Psoas muscle (tissue), 8 donors: ENCODE data around the gene CLEC11A. TPM values are rescaled to one million over a fixed set of nuclear protein-coding genes. Genes with fewer than 3 reads are reported as not detected.

Experiments used
- ATAC-seq, 4 donors: fragments of 200-7000 bp; cut with Tn5 transposase; one replicate each; pipeline ENCODE4 v1.9.1; 2020; ENCODE audit warnings: moderate library complexity in 3 of 4, mild to moderate bottlenecking in 2 of 4
- DNase-seq, 2 donors: peaks; one replicate each; pipeline ENCODE4 v3.0.0-alpha.2; 2020
- H3K27ac ChIP-seq: fragments of 200-600 bp; one replicate; pipeline ENCODE4 v1.8.0; 2022
- H3K27me3 ChIP-seq, 3 donors: fragments of 200-600 bp in 1 of 3; one replicate each; pipeline versions ENCODE4 v1.6.1 to v1.8.0; 2013 to 2022; ENCODE audit warnings: low read length in 2 of 3, mild to moderate bottlenecking in 2 of 3, moderate library complexity in 1 of 3; ENCODE audit not compliant: insufficient read depth in 3 of 3
- H3K36me3 ChIP-seq, 2 donors: fragments of 200-600 bp in 1 of 2; one replicate each; pipeline versions ENCODE4 v1.6.1 to v1.8.0; 2013 to 2022; ENCODE audit warnings: low read depth in 1 of 2, mild to moderate bottlenecking in 1 of 2, moderate library complexity in 1 of 2; ENCODE audit not compliant: insufficient read depth in 1 of 2
- H3K4me1 ChIP-seq: fragments of 200-600 bp; one replicate; pipeline ENCODE4 v1.8.0; 2022
- H3K4me3 ChIP-seq: fragments of 200-600 bp; one replicate; pipeline ENCODE4 v1.8.0; 2022; ENCODE audit warnings: mild to moderate bottlenecking
- H3K9me3 ChIP-seq: fragments of 200-600 bp; one replicate; pipeline ENCODE4 v1.8.0; 2022
- WGBS, 3 donors: extraction: QIAGEN DNeasy Blood & Tissue Kit; methylation state at CpG; one replicate each; pipeline versions ENCODE4 v1.1.6 to v1.1.7; 2013; 5-methylcytosine and 5-hydroxymethylcytosine counted together
- intact Hi-C, 2 donors: fragments of 100-400 bp; cut with DNase I; formaldehyde crosslinking; loops; one replicate each; pipeline versions ENCODE4 v1.11.0 to v1.14.2; 2022
- polyA plus RNA-seq, 3 donors: library from polyadenylated mRNA; stranded (reverse); fragments of 200-250 nt; gene quantifications; one replicate each; pipeline ENCODE4 v1.2.3, GENCODE V29; 2013
- total RNA-seq, 4 donors: library from RNA; stranded (reverse); fragmentation: NEBNext Ultra II Directional in 2 of 4; extraction: Animal tissue kit (Norgen Biotek cat#: 25700) in 2 of 4; gene quantifications; one replicate each; pipeline versions ENCODE4 v1.2.1 to v1.2.4, GENCODE V29; 2021 to 2023
- TF ChIP-seq, protein P1 (sequence below): fragments of 200-600 bp; IDR thresholded peaks from one replicate; pipeline ENCODE4 v1.8.0; 2022; ENCODE audit warnings: antibody characterized with exemption
- donor health status: healthy with polysubstance abuse.
- donor health status: DM: no; HTN: no; CAD: no; lungs with moderate emphysema.
- donor health status: Bipolar disorder and iron deficiency.
- donor health status: healthy.
- donor health status: DM: yes; HTN: yes; CAD: no.
- donor health status: DM: no; HTN: no; CAD: no.
- donor health status: DM: no; HTN: no; CAD: no.
- donor health status: DM: yes; HTN: yes; CAD: no.

The CLEC11A gene
- total and polyA plus RNA-seq, 7 donors = 0.83 to 4.5 (median 1.7) TPM

- no peak overlapping the region for H3K4me3 ChIP-seq
- H3K27me3 ChIP-seq = peaks cover 0 to 16% (median 3%) of the 10 kb centered on the region in 3 donors
- no peaks in the 10 kb centered on the region for H3K36me3 ChIP-seq
- no peaks in the 10 kb centered on the region for H3K4me1 ChIP-seq
- no peaks in the 10 kb centered on the region for H3K9me3 ChIP-seq
- TF ChIP-seq, protein P1, sequence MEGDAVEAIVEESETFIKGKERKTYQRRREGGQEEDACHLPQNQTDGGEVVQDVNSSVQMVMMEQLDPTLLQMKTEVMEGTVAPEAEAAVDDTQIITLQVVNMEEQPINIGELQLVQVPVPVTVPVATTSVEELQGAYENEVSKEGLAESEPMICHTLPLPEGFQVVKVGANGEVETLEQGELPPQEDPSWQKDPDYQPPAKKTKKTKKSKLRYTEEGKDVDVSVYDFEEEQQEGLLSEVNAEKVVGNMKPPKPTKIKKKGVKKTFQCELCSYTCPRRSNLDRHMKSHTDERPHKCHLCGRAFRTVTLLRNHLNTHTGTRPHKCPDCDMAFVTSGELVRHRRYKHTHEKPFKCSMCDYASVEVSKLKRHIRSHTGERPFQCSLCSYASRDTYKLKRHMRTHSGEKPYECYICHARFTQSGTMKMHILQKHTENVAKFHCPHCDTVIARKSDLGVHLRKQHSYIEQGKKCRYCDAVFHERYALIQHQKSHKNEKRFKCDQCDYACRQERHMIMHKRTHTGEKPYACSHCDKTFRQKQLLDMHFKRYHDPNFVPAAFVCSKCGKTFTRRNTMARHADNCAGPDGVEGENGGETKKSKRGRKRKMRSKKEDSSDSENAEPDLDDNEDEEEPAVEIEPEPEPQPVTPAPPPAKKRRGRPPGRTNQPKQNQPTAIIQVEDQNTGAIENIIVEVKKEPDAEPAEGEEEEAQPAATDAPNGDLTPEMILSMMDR = no peak
- H3K27ac ChIP-seq = no peak overlapping the region
- no peak for ATAC-seq
- 66 to 72% (median 68%) methylated on average over 12 of the region's 12 CpGs for WGBS, 3 donors
- intact Hi-C loops = no loop called here
- peak in 1 of 2 donors; percentile 30 for DNase-seq
Measured at GRCh38 chr19:50708179-50708879, 14.8 kb upstream of the CLEC11A start.

GRCh38 chr19:50710094-50710493 lies 13.1 kb upstream of the CLEC11A start:
- Histone ChIP-seq H3K36me3 (no peaks in the 10 kb centered on the region), H3K9me3 (no peaks in the 10 kb centered on the region), H3K27ac (no peak overlapping the region), H3K4me3 (no peak overlapping the region), H3K27me3 (peaks cover 0 to 8% (median 0%) of the 10 kb centered on the region in 3 donors), H3K4me1 (no peaks in the 10 kb centered on the region)
- ATAC-seq = no peak
- intact Hi-C loops = no loop called here
- TF ChIP-seq, protein P1 = no peak
- DNase-seq = peak in 1 of 2 donors; percentile 28
- WGBS, 3 donors = 48 to 57% (median 50%) methylated on average over 10 of the region's 10 CpGs

- DNase-seq (peak in 1 of 2 donors; percentile 19), ATAC-seq (no peak)
- no peaks in the 10 kb centered on the region for H3K36me3 ChIP-seq
- H3K27me3 ChIP-seq = peaks cover 0 to 11% (median 0%) of the 10 kb centered on the region in 3 donors
- intact Hi-C loops = no loop called here
- no peak overlapping the region for H3K4me3 ChIP-seq
- WGBS, 3 donors = 84 to 86% (median 85%) methylated on average over 5 of the region's 5 CpGs
- H3K27ac ChIP-seq = no peak overlapping the region
- no peaks in the 10 kb centered on the region for H3K4me1 ChIP-seq
- TF ChIP-seq, protein P1 = no peak
- no peaks in the 10 kb centered on the region for H3K9me3 ChIP-seq
Measured at GRCh38 chr19:50710612-50711011, 12.6 kb upstream of the CLEC11A start.

GRCh38 chr19:50711196-50711595 lies 12.0 kb upstream of the CLEC11A start:
- Histone ChIP-seq H3K27ac (no peak overlapping the region), H3K4me3 (no peak overlapping the region), H3K9me3 (no peaks in the 10 kb centered on the region), H3K27me3 (peaks cover 0 to 17% (median 1%) of the 10 kb centered on the region in 3 donors), H3K4me1 (no peaks in the 10 kb centered on the region), H3K36me3 (no peaks in the 10 kb centered on the region)
- ATAC-seq = no peak
- peak in 1 of 2 donors; percentile 34 for DNase-seq
- intact Hi-C loops = no loop called here
- TF ChIP-seq, protein P1 = no peak
- 83 to 89% (median 83%) methylated on average over 11 of the region's 11 CpGs for WGBS, 3 donors
